TTC549 (cell line): ENCODE results near the gene PPP1R3F.

Experiments
- FAIRE-seq: peaks from 2 replicates; lab custom pipeline; 2012; peaks lifted over from hg19 to GRCh38; lab: Jason Lieb, UNC

PPP1R3F gene

DNA sequence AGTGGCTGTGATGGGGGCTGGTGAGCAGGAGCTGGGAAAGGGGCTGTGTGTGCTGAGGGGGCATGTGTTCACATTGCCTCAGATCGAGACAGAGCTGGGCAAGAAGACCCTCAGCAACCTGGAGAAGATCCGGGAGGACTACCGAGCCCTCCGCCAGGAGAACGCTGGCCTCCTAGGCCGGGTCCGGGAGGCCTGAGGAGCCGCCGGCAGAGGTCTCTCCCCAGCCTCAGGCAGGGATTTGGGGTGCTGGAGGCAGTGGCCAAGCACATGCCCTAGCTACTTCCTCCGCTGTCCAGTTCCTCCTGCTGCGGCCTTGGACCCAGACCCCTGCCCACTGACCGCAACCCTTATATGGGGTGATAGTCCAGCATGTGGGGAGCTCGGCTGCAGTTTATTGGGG, 19.5 kb upstream of the PPP1R3F start:
- FAIRE-seq = no peak

DNA sequence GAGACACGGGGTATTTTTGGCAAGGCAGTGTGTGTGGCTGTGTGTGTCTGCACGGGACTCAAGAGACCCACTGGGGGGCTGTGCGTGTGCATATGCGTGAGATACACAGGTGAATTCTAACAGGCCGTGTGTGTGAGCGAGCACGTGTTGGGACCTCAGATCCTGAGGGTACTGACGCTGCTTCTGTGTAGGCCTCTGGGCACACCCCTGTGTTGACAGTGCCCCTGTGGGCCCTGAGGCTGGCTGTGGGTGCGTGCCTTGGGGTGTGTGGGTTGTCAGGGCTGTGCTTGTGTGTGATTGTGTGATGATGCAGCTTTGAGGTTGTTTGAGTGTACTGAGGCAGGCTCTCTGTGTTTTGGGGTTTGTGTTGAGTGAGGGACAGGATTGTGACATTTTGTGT, 19.0 kb upstream of the PPP1R3F start:
- FAIRE-seq = no peak

DNA sequence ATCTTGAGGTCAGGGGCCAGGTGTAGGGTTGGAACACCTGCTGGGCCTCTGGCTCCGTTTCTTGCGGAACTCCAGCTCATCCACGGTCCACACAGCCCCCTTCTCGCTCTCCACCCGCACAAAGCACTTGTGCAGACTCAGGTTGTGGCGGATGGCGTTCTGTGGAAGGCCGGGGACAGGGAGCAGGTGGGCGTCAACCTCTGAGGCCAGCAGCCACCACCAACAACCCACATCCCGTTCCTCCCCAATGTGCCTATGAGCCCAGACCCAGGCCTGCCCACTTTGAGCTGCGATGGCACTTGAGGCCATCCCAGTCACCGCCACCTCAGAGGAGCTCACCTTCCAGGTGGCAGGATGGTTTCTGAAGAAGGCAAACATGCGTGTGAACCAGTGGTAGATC, 18.3 kb upstream of the PPP1R3F start:
- FAIRE-seq = no peak

DNA sequence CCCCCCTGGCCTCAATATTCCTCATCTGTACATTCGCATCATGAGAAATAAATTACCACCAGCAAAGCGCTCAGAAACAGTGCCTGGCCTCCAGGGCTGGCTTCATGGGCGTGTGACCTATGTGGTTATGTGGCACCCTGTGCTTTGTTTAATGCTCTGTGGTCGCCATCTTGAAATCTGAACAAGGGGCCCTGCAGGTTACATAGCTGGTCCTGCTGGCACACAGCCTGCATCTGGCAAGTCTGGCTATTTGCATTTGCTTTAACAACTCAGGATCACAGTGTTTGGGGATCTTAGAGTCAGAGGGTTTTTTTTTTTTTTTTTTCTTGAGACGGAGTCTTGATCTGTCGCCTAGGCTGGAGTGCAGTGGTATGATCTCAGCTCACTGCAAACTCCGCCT, 15.0 kb upstream of the PPP1R3F start:
- FAIRE-seq = no peak

DNA sequence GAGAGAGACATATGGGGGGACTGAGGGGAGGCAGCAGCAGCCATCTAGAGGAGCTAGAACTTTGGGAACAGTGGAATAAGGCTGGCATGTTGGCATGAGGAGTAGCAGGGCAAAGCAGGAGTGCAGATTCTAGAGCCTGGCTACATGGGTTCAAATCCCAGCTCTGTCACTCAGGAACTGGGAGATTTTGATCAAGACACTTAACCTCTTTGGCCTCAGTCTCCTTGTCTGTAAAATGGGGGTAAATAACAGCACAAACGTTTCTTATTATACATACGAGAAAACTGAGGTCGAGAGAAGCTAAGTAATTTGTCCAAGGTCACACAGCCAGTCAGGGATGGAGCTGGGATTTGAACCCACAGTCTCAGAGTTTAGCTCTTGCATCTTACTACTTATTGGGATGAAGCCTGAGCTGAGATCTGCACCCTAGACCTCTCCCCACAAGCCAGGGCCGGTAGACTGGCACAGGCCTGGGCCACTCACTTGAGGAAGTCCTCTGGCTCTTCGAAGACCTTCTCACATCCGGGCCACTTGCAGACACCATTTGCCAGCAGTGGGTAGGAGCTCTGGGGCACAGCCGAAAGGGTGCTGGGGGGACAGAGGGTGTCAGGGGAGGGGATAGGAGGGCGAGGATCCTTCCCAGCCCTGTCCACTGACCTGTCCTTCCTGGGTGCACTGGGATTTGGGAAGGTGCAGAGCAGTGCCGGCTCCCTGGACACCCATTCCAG, 13.2 kb upstream of the PPP1R3F start:
- FAIRE-seq = no peak

DNA sequence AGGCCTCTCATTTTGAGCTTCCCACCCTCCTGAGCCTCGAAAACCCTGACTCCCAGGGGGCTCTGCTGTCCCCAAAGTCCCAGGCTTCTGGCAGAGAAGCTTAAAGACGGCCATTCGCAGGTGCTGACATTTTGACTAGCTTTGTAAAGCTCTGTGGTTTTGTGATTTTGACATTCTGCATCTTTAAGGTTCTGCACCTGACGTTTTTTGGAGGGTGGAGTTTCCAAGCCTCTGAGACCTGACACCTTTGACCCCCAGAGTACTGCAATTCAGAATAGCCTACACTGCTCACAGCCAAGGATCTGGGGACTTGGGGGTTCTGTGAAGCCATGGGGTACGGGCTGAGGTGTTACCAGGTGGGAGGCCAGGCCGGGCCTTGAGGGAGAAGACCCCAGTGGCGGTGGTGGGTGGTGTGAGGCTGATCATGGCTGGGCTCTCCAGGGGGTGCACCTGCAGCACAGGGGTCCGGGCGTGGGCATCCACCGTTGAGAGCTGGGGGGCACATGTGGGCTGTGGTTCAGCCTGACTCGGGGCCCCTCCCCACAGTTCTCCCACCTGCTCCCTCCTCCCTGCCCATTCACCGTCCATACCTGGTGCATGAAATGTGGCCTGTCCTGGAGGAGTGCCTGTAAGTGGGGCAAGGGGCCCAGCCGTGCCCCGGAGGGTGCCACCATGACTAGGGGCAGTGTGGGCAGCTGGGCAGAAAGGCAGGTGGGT, 12.4 kb upstream of the PPP1R3F start:
- no peak for FAIRE-seq

DNA sequence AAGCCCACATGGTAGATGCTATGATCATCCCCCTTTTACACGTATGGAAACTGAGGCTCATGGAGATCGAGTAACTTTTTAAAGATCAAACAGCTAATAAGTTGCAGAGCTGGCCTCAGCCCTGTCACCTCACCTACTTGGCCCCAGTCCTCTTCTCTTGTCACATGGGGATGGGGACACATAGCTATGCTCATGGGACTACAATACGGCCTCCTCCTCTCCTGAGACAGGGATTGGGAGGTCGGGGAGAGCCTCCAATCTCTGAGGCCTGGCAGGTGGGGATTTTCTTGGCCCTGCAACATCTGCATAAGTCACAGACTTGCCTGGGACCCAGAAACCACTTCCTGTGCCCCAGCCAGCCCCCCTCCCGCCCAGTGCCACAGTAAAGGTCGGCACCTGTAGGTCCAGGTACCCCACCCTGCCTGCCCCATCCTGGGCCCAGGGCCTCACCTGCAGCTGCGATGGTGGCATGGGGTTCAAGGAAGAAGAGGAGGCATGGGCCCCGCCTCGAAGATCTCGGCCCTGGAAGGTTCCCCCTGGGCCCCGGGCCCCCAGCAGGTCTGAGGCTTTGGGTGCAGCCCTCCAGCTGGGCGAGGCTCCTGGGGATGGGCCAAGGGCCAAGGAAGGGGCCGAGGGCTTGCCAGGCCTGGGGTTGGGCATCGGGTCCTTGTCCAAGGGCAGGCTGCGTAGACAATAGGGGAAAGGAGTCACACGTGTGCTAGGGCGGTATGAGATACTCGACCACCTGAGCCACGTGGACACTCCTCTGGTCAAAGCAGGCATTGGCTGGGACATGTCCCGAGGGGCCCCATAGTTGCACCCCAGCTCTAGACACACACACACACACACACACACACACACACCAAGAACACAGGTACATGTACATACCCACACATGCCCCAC, 11.5 kb upstream of the PPP1R3F start:
- no peak for FAIRE-seq

DNA sequence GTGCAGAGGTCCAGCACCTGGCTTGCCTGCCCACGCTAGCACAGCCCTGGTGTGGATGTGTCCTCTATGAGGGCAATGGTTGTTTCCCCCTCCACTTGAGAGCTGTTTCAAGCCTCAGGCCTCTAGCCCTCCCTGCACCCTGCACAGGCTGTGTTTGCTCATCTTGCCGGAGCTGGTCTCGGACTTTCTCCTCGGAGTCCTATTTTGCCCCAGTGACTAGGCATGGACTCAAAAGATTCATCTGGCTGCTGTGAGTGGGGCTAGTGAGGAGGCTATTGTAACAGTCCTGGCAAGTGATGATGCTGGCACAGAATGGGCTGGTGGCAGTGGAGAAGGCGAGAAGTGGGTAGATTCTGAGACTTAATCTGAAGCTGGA, 10.9 kb upstream of the PPP1R3F start:
- no peak for FAIRE-seq

DNA sequence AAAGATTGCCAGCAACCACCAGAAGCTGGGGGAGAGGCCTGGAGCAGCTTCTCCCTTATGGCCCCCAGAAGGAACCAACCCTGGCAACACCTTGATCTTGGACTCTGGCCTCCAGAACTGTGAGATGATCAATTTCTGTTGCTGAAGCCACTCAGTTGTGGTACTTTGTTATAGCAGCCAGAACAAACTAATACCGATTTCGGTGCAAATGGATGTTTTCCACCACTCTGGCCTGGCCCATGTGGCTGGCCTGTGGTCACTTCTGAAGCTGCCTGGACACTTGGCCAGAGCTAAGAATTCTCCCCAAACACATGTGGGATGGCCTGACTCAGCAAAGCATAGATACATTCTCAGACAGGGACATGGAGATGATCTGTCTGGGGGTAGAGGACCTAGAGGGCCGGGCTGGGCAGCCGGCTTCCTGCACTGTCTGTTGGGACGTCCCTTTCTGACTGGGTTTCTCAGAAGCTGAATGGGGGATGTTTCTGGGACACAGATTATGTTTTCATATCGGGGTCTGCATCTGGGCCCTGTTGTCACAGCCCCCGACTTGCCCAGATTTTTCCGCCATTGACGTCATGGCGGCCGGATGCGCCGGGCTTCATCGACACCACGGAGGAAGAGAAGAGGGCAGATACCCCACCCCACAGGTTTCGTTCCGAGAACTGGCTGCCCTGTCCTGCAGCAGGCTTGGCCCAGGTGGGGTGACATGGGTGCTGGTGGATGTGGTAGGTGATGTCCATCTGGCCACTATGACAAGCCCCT, 9.2 kb upstream of the PPP1R3F start:
- no peak for FAIRE-seq

DNA sequence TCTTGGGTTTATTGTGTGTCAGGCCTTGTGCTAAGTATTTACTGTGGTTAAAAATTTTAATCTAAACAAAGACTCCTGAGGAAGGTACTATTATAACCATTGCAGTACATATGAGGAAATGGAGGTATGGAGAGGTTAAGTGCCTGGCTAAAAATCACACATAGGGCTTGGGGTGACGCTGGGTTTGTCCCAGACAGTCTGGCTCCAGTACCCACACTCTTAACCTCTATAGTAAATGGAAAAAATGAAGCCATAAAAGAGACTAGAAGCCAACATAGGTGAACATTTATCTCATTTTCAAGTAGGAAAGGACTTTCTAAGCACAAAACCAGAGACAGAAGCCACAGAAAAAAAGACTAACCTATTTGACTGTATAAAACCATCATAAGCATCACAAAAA, 7.0 kb upstream of the PPP1R3F start:
- no peak for FAIRE-seq

DNA sequence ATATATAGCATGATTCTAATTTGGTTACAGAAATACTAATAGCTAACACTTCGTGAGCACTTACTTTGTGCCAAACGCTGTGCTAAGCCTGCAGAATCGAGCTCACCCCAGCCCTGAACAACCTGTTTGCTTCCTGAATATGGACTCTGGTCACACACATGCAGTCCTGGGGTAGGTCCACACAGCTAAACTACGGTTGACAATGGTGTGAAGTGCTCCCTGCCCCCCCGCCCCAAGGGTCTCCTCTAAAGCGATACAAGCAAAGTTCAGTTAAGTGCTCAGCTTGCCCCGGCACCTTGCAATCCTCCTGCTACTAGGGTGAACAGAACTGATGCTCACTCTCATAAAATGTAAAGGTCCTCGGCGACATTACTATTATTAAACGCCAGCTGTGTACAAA, 6.0 kb upstream of the PPP1R3F start:
- FAIRE-seq = no peak

DNA sequence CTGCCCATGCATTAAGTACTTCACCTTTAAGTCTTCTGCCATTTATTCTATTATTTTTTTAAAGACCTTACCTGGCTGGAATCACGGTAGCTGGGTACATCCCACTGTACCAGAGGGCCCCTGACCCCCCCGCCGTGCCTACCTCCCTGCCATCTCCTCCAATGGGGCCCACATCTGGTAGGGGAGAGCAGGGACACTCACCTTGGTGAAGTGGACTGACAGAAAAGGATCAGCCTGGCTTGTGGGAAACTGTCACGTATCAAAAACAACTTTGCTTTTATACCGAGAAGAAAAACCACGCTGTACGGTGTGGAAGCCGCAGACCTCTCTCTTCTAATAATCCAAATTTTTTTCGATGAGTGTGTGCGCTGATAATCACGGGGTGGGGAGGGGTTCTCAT, 5.1 kb upstream of the PPP1R3F start, which contains the start of gene FOXP3:
Gene FOXP3 (minus strand): TSS at position 251 of the 400 bp plus-strand sequence. CDS start 6,205 bp downstream, outside the sequence.
- no peak for FAIRE-seq

DNA sequence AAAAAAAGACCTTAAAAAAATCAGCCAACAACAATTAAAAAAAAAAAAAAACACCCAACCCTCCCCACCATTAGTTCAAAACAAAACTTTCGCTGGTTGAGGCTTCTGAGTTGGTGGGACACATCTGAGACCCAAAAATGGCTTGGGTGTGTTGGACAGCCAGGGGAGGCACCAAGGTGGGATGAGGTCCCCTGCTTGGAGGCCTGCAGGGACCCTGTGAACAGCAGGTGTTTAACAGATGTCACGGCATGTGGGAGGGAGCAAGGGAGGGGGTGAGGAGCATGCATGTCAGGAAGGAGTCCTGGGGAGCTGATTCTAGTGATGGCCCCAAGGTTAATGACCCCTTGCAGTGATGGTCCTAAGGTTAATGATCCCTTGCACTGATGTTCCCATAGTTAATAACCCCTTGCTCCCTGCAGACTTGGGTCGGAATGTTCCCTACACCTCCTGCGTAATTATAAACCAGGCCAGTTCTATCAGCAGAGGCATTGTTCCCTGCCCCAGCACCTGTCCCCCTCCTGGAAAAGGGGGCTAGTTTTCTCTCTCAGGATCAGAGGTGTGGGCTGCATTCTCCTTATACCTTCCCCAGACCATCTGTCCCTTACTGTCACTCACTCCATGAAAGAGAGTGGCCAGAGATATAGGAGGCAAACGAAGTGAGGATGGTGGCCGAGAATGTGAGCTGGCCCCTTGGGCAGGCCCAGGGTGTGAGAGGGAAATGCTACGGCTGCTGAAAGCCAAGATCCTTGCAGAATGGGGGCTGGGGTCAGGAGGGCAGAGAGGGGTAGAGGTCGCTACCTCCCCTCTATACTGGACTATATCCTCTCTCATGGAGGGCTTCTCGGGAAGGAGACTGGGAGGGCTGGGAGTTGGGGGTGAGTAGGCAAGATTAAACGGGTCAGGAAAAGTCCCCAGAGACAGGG, 2.8 kb upstream of the PPP1R3F start:
- no peak for FAIRE-seq

DNA sequence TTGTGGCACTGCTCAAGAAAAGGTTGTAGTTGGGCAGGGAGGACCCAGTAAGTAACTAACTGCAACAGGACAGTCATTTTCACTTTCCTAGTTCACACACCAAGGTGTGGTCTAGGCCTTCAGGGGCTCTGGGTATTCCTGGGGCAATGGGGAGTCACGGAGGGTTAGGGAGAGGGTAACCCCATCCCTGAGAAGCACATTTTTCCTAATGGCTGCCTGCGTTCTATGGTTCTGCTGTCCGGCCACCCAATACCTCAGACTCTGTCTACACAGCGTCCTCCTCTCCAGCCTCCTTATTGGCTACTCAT, 937 bp upstream of the PPP1R3F start:
- FAIRE-seq = no peak

DNA sequence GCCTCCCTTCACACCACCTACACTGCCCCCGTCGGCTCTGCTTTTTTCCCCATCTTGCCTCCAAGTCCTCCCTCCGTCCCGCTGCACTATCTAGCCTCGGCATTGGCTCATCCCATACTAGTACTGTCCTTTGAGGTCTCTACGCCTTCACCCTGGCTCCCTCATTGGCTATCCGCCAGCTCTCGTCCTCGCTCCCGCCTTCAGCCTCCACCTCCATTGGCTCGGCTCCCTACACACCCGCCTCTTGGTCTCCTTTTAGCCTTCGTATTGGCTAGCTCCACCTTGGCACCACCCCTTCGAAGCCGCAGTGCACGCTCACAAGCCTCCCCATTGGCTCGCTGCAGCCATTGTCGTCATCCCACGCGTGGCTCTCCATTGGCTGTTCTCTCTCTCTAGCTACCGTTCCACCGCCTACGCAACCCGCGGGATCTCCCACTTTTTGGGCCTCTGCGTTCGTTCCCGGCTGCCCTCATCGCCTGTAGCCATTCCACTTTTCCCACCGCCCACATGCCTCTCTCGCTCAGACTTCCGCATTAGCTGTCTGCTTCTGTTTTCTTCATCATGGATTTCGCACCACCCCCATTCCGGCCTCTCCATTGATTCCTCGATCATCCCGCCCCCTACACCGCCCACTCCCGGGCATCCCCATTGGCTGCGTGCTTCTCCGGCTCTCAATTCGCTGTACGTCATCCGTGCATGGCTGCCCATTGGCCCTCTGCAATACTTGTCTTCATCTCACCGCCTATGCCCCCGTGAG, 405 bp upstream of the PPP1R3F start:
- peak; percentile 90 for FAIRE-seq

DNA sequence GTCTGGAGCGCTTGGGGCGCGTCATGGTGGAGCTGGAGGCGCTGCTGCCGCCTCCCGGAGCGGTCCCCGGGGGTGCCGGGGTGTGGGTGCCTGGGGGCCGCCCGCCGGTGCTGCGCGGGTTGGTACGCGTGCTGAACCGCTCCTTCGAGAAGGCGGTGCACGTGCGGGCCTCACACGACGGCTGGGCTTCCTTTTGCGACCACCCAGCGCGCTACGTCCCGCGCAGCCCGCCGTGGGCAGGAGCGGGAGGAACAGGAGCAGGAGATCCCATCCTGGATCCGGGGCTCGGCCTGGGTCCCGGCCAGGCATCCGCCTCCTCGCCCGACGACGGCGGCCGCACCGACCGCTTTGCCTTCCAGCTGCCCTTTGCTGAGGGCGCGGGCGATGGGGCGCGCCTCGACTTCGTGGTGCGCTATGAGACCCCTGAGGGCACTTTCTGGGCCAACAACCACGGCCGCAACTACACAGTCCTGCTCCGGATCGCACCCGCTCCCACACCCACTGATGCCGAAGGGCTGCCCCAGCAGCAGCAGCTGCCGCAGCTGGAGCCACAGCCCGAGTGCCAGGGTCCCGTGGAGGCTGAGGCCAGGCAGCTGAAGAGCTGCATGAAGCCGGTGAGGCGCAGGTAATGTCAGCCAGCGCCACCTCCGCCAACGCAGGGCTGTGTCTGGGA, 792 bp downstream of the PPP1R3F start:
- no peak for FAIRE-seq

DNA sequence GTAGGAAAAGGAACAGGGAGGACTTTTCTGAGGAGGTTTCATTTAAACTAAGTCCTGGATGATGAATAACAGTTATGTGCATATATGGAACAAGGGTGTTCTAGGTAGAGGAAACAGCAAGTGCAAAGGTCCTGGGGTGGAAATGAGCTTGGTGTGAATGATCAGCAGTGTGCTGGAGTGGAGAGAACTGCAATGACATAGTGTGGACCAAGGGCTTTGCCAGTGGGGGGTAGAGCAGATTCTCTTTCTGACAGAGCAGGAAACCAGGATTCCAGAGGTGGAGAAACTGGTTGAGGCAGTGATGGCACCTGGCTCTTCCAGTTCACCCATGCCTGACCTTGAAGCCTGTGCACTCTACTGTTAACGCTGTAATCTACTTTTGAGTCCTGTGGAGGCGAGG, 1.7 kb downstream of the PPP1R3F start:
- FAIRE-seq = no peak

DNA sequence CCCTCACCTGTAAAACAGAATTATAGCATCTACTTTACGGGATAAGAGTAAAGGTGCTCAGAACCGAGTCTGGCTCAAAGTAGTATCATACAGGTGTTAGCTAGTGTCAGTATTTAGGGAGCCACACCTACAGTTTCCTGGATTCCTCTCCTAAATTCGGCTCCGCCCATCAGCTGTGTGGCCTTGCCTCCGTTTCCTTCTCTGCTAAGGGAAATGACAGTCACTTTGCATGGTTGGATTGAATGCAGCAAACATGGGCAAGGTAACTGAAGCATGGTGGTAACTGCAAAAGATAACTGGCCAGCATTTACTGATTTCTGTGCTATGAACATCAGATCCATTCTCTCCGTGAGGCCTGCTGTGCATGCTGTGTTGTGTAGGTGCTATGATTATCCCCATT, 2.8 kb downstream of the PPP1R3F start:
- FAIRE-seq = no peak

DNA sequence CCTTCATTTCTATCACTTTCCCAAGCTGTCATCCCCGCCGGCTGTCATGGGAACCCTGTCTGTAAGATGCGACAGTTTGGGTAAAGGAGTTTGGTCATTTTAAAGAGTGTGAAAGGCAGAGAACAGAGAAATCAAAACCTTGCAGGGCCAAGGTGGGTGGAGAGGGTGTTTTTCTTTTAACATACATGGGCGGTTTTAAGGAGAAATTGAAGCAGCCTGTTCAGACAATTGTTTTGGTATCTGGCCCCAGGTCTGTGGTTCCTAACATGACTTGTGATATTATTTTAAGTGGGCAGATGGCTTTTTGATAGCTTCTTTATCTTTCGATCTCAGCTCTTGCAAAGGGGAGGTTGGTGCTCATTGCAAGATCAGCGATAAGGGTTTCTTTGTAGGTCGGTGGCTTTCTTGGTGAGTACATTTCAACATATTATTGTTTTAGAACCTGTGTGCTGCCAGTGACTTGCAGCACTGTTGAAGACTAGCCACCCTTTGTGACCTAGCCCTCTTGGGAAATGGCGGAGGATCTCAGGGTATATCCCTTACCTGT, 3.7 kb downstream of the PPP1R3F start:
- FAIRE-seq = no peak

DNA sequence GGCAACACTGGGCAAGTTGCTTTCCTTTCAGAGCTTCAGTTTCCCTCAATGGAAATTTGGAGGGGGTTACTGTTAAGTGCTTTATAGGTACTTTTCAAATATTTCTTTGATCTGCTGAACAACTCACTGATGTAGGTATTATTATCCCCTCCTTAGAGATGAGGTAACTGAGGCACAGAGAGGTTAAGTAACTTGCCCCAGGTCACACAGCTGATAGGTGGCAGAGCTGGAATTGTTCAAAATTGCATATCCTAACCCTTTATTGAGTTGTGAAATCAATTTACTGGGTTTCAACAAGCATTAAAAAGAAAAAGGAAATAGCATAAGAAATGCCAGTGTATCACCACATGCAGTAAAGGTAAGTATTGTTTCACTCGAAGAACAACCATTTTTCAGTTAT, 6.6 kb downstream of the PPP1R3F start:
- FAIRE-seq = no peak
